Measurements from ENCODE around the gene COTL1. TPM values are rescaled to one million over a fixed set of nuclear protein-coding genes. Genes with fewer than 3 reads are reported as not detected.

The COTL1 gene
- total and polyA plus RNA-seq, 9 of the 15 experiments (the other 6 are each of a cell fraction or from before 2014, with no cell fraction given) = 27.7 to 185 (median 72.5) TPM

GRCh38 chr16:84594725-84595038, 23.2 kb downstream of the COTL1 start (continued):
- no peak for TF ChIP-seq BRCA1 (IDR thresholded peaks at IDR 0.05)
- TF ChIP-seq BRCA1 (CRISPR knock-in tag; IDR thresholded peaks at IDR 0.05) = 0 out of 2 replicates have a peak, but pooled peaks have one; percentile 71

DNA sequence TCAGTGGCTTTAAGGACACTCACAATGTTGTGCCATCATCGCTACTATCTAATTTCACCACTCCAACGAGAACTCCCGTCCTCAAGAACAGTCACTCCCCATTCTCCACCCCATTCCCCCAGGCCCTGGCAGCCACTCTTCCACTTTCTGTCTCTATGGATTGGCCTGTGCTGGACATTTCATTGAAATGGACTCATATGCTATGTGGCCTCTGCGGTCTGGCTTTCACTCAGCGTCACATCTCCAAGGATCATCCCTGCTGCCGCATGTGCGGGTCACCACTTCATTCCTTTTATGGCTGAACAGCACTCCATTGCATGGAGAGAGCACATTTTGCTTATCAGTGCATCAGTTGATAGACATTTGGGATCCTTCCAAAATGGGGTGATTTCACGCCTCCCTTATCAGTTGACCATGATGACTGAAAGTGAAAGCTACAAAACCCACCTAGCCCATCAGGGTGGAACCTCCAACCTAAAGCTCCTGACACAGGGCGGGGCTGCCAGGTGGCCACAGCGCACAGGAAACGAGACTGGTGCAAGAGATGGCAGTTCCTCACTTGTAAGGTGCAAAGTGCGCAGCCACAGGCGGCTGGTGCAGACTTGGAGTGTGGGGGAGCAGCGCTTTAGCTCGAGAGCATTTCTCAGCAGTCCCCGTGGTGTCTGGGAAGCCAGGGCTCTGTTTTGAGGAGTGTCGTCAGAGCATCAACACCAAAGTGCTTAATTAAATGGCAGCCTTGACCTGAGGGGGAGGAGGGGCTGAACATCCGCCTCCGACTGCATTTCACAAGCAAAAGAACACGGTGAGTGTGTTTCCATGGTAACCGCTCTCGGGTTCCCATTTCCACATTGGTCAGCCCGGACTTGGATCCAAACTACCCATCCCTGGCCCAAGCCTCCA, 23.8 kb downstream of the COTL1 start:
- peaks cover 3% of the 10 kb centered on the region; the same call in 1 of the 2 replicates for H4K20me1 ChIP-seq (replicated peaks; ENCODE audit: control insufficient read depth, insufficient read depth, low read length)
- H3K27me3 ChIP-seq (ENCODE audit: control insufficient read depth in 2 of 2, insufficient read depth in 2 of 2, low read length in 2 of 2) = no peaks in the 10 kb centered on the region
- ATAC-seq (peak; percentile 84), FAIRE-seq (peak; percentile 98), DNase-seq (ENCODE audit: extremely low read depth in 1 of 4, low spot score in 3 of 4) (peak in 3 of 4 experiments; percentile 46 to 86 (median 73))
- in situ Hi-C loops (cut with MboI) = no loop called here
- peaks cover 52% of the 10 kb centered on the region for H3K79me2 ChIP-seq (ENCODE audit: control insufficient read depth, insufficient read depth, low read length)
- intact Hi-C loops (cut with micrococcal nuclease) = loop anchor here (1.0 to 2.0 kb wide), 2 partner anchors 14 to 25 kb away; partner anchors contain the start of gene COTL1
- peaks cover 36 to 37% of the 10 kb centered on the region in 2 experiments for H3K4me1 ChIP-seq (replicated peaks in 1 of 2; ENCODE audit: control insufficient read depth in 2 of 2, insufficient read depth in 2 of 2, low read length in 2 of 2)
- H3K36me3 ChIP-seq (ENCODE audit: control insufficient read depth, insufficient read depth, low read length) = peaks cover 22% of the 10 kb centered on the region; the same call in 1 of the 3 replicates
- H3K9ac ChIP-seq (ENCODE audit: insufficient read depth in 1 of 2, low read depth in 2 of 2, low read length in 2 of 2) = peak overlapping the region; percentile 50 to 83
- H3K9me3 ChIP-seq (replicated peaks; ENCODE audit: control insufficient read depth, insufficient read depth, low read depth, low read length) = no peaks in the 10 kb centered on the region
- peak overlapping the region; percentile 74 for H3K27ac ChIP-seq (ENCODE audit: extremely low read depth, low read depth, low read length)
- peak overlapping the region; percentile 0; the same call in 1 of the 2 replicates for H3K4me3 ChIP-seq
- 6% methylated on average over 23 of the region's 23 CpGs for WGBS (ENCODE audit: insufficient coverage, low coverage, missing lambda C conversion rate)
- peak overlapping the region; percentile 68 for H3K4me2 ChIP-seq (ENCODE audit: insufficient read depth, low read length)
- POLR2A ChIA-PET = interaction anchor here (0.6 to 1.6 kb wide), 9 partner anchors 8 to 97 kb away, joined by 3 to 6 read pairs (median 4); no protein-coding TSS in a partner anchor
- peak overlapping the region; percentile 80 for H2AFZ ChIP-seq (ENCODE audit: low read depth, low read length)
- CTCF ChIA-PET (ENCODE audit: low intra/inter-chr PET ratio) = interaction anchor here (0.5 kb wide), 1 partner anchor 145 kb away, joined by 3 read pairs; no protein-coding TSS in a partner anchor
- no TSS peak for BruUV-seq (replicated peaks)
- no peaks in the 10 kb centered on the region for H3K9me1 ChIP-seq (ENCODE audit: control insufficient read depth, insufficient read depth, low read length)
- TF ChIP-seq SAP30 (IDR thresholded peaks at IDR 0.05; ENCODE audit: borderline replicate concordance, insufficient read depth, low read depth, low read length, poor library complexity, severe bottlenecking) (no peak), U2AF1 (optimal IDR thresholded peaks at IDR 0.05; ENCODE audit: low read depth, low read length) (no peak), CREB1 (IDR thresholded peaks at IDR 0.05) (no peak), CREB1 (CRISPR knock-in tag; IDR thresholded peaks at IDR 0.05) (peak; percentile 64; the same call in 1 of the 2 replicates), MYNN (IDR thresholded peaks at IDR 0.05) (no peak; the same call in 1 of the 2 replicates), MYNN (CRISPR knock-in tag; IDR thresholded peaks at IDR 0.05) (no peak), RBBP5 (IDR thresholded peaks at IDR 0.05; ENCODE audit: borderline replicate concordance, insufficient read depth, low read length, poor library complexity, severe bottlenecking) (peak; percentile 75), ZBTB34 (CRISPR knock-in tag; IDR thresholded peaks at IDR 0.05) (no peak)
- TF ChIP-seq, protein P1, sequence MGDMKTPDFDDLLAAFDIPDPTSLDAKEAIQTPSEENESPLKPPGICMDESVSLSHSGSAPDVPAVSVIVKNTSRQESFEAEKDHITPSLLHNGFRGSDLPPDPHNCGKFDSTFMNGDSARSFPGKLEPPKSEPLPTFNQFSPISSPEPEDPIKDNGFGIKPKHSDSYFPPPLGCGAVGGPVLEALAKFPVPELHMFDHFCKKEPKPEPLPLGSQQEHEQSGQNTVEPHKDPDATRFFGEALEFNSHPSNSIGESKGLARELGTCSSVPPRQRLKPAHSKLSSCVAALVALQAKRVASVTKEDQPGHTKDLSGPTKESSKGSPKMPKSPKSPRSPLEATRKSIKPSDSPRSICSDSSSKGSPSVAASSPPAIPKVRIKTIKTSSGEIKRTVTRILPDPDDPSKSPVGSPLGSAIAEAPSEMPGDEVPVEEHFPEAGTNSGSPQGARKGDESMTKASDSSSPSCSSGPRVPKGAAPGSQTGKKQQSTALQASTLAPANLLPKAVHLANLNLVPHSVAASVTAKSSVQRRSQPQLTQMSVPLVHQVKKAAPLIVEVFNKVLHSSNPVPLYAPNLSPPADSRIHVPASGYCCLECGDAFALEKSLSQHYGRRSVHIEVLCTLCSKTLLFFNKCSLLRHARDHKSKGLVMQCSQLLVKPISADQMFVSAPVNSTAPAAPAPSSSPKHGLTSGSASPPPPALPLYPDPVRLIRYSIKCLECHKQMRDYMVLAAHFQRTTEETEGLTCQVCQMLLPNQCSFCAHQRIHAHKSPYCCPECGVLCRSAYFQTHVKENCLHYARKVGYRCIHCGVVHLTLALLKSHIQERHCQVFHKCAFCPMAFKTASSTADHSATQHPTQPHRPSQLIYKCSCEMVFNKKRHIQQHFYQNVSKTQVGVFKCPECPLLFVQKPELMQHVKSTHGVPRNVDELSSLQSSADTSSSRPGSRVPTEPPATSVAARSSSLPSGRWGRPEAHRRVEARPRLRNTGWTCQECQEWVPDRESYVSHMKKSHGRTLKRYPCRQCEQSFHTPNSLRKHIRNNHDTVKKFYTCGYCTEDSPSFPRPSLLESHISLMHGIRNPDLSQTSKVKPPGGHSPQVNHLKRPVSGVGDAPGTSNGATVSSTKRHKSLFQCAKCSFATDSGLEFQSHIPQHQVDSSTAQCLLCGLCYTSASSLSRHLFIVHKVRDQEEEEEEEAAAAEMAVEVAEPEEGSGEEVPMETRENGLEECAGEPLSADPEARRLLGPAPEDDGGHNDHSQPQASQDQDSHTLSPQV (IDR thresholded peaks at IDR 0.05) = peak; percentile 83
- TF ChIP-seq, protein P2, sequence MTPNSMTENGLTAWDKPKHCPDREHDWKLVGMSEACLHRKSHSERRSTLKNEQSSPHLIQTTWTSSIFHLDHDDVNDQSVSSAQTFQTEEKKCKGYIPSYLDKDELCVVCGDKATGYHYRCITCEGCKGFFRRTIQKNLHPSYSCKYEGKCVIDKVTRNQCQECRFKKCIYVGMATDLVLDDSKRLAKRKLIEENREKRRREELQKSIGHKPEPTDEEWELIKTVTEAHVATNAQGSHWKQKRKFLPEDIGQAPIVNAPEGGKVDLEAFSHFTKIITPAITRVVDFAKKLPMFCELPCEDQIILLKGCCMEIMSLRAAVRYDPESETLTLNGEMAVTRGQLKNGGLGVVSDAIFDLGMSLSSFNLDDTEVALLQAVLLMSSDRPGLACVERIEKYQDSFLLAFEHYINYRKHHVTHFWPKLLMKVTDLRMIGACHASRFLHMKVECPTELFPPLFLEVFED (CRISPR knock-in tag; conservative IDR thresholded peaks at IDR 0.05) = no peak; the same call in 1 of the 2 replicates

All from K562 (cell line).